ENCODE results near the gene CIB4.

The CIB4 gene

DNA sequence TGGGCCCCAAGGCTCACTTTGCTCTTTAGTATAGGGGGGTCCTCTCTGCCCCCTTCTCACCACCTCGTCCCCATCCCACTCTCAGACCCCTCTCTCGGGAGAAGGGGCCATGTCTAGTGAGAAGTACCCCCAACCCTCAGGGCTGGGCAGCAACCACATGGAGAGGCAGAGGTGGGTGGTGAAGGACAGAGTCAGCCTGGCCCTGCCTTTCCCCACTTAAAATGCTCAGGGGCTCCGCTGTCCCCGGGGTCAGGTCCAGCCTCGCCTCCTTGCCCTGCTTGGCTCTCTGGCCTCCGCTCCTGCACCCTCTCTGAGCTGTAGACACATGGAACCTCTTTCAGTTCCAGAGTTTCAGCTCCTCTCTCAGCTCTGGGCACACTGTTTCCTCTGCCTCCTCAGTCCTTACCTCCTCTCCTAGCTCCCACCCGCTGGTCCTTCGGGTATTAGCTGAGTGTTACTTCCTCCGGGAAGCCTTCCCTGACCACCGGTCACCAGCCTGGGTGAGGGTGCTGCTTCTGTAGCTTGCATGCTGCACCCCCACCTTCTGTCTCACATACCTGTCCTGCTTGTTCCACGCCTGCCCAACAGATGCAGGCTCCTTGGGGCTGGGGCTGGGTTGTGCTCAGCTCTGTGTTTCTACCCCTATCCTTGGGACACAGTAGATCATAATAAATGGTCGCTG lies 83.8 kb downstream of the CIB4 start:
- no peak for DNase-seq (ENCODE audit: low spot score)
- ChIA-PET POLR2A (ENCODE audit: low non-redundant PET) (no interaction called here), CTCF (interaction anchor here (0.5 to 0.8 kb wide), 2 partner anchors 34 to 1730 kb away, joined by 3 read pairs; no protein-coding TSS in a partner anchor)
- H3K27ac ChIP-seq: no peak overlapping the region
- TF ChIP-seq, protein P1, sequence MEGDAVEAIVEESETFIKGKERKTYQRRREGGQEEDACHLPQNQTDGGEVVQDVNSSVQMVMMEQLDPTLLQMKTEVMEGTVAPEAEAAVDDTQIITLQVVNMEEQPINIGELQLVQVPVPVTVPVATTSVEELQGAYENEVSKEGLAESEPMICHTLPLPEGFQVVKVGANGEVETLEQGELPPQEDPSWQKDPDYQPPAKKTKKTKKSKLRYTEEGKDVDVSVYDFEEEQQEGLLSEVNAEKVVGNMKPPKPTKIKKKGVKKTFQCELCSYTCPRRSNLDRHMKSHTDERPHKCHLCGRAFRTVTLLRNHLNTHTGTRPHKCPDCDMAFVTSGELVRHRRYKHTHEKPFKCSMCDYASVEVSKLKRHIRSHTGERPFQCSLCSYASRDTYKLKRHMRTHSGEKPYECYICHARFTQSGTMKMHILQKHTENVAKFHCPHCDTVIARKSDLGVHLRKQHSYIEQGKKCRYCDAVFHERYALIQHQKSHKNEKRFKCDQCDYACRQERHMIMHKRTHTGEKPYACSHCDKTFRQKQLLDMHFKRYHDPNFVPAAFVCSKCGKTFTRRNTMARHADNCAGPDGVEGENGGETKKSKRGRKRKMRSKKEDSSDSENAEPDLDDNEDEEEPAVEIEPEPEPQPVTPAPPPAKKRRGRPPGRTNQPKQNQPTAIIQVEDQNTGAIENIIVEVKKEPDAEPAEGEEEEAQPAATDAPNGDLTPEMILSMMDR (conservative IDR thresholded peaks at IDR 0.05; ENCODE audit: low read depth): no peak

DNA sequence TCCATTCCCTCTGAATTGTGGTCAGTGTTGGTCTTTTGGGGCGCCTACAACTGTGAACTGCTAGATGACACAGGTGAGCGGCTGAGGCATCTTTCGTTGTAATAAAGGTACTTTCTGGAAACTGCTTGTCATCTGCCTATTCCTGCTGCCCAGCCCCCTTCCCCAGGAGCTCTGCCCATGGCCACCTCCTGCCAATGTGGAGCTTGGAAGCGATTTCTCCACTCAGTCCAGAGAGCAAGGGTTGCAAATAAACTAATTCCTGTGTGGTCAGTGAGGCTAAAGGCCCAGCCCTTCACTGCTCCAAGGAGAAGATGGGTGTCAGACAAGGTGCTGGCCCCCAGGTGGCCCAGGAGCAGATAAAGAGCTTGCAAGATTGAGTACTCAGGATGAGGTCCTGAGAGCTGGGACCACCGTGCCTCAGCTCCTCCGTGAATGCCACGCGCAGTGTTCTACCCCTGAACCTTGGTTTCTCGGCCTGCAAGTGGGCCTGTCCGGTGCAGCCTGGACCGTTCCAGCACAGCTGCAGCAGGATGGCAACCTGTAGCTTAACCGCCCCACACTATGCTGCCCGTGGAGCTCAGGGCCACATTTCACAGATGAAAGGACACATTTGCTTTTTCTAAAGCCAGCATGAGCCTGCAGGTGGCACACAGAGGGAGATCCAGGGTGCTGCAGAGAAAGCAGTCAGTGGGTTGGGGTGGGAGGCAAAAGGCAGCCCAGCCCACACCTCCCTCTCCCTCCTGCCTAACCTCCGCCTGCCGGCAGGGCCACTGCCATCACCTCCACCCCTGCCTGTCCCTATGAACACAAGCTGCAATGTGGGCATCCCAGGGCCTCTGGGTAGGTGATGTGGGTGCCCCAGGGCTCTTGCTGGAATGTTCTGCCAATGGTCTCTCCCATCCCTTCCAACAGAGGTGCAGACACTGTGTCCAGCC lies 84.6 kb downstream of the CIB4 start:
- ChIA-PET POLR2A (ENCODE audit: low non-redundant PET) (no interaction called here), CTCF (interaction anchor here (0.5 kb wide), 1 partner anchor 1729 kb away, joined by 3 read pairs; no protein-coding TSS in a partner anchor)
- TF ChIP-seq, protein P1 (conservative IDR thresholded peaks at IDR 0.05; ENCODE audit: low read depth): no peak
- DNase-seq (ENCODE audit: low spot score): no peak
- H3K27ac ChIP-seq: no peak overlapping the region

DNA sequence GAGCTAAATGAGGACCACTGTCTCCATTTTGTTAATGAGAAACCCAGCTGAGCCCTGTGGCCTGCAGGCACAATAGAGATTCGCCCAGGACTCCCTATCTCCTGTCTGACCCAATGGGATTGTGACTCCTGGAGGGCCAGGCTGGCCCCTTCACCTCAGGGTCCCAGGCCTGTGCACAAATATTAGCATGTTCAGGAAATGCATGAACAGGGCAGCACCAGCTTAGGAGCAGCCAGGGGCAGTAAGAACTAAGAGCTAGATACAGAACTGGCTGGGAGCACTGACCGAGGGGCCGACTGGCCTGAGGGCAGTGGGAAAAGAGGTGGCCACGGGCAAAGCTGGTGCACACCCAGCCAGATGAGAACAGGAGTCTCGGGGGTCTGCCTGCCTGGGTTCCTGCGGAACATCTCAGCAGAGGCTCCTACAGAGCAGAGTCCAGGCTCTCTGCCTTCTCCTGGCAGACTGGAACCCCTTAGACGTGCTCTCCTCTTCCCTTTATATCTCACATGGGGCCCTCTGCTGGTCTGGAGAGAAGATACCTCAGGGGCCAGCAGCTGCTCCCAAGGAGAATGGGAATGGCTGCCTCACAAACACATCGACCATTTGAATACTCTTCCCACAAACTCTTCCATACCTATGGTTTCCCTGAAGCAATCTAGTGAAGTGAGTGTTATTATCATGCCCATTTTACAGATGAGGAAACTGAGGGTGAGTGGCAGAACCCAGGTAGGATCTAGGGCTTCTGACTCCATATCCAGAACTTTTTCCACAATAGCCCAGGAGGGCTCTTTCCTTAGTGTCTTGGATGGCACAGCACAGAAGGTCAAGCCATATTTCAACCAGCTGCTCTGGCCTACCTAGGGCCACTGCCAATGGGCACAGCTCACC lies 85.7 kb downstream of the CIB4 start:
- CTCF ChIA-PET: interaction anchor here (0.6 to 0.7 kb wide), 2 partner anchors 19 to 196 kb away, joined by 3 to 4 read pairs; no protein-coding TSS in a partner anchor
- DNase-seq (ENCODE audit: low spot score): no peak
- TF ChIP-seq, protein P1 (conservative IDR thresholded peaks at IDR 0.05; ENCODE audit: low read depth): no peak
- POLR2A ChIA-PET (ENCODE audit: low non-redundant PET): no interaction called here
- H3K27ac ChIP-seq: no peak overlapping the region

GRCh38 chr2:26552641-26553374 lies 88.4 kb downstream of the CIB4 start:
- CTCF ChIA-PET: interaction anchor here (0.7 kb wide), 1 partner anchor 369 kb away, joined by 6 read pairs; no protein-coding TSS in a partner anchor
- no peak overlapping the region for H3K27ac ChIP-seq
- TF ChIP-seq, protein P1 (conservative IDR thresholded peaks at IDR 0.05; ENCODE audit: low read depth): no peak
- POLR2A ChIA-PET (ENCODE audit: low non-redundant PET): no interaction called here
- no peak for DNase-seq (ENCODE audit: low spot score)

- TF ChIP-seq, protein P1 (conservative IDR thresholded peaks at IDR 0.05; ENCODE audit: low read depth): no peak
- no peak overlapping the region for H3K27ac ChIP-seq
- DNase-seq (ENCODE audit: low spot score): no peak
- ChIA-PET POLR2A (ENCODE audit: low non-redundant PET) (no interaction called here), CTCF (no interaction called here)
Observed at GRCh38 chr2:26550276-26551015, 90.7 kb downstream of the CIB4 start.
